ENCODE results near the gene ARSB.

ARSB gene

DNA sequence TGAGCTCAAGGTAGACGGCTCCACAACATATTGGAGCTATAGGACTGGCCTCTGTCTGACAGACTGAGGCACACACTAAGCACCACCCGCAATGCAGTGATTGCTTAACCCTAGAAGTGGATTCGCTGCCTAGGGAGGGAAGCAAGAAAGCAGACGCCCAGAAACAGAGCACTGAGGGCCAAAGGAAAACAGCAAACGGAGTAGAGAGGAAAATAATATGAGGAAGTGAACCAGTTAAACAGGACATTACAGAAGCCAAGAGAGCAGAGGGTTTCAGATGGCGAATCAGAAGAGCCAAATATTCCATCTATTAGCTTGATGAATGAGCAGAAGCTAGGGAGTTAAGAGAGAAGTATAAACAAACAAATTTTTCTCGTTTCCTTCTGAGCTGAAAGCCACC is 197.3 kb downstream of the ARSB start:
- Histone ChIP-seq H3K4me3 (ENCODE audit: insufficient read depth, low read depth, low read length, poor library complexity, severe bottlenecking) (no peak overlapping the region), H3K4me1 (ENCODE audit: control insufficient read depth, insufficient read depth, low read length, poor library complexity, severe bottlenecking) (no peaks in the 10 kb centered on the region)
- no peak for DNase-seq

GRCh38 chr5:78785454-78785853 is 199.7 kb downstream of the ARSB start:
- no peaks in the 10 kb centered on the region for H3K9me3 ChIP-seq (ENCODE audit: control insufficient read depth, low read length)
- H3K27me3 ChIP-seq (replicated peaks; ENCODE audit: control insufficient read depth, insufficient read depth, low read length, poor library complexity, severe bottlenecking) = no peaks in the 10 kb centered on the region
- no peak for DNase-seq
- no peak overlapping the region for H3K4me3 ChIP-seq (ENCODE audit: insufficient read depth, low read depth, low read length, poor library complexity, severe bottlenecking)
- H3K27ac ChIP-seq (ENCODE audit: insufficient read depth, low read length, poor library complexity, severe bottlenecking) = no peak overlapping the region
- H3K4me1 ChIP-seq (ENCODE audit: control insufficient read depth, insufficient read depth, low read length, poor library complexity, severe bottlenecking) = no peaks in the 10 kb centered on the region
- H3K36me3 ChIP-seq (ENCODE audit: control insufficient read depth, insufficient read depth, low read length) = peaks cover 4% of the 10 kb centered on the region

More for the DNA sequence above, 197.3 kb downstream of the ARSB start:
- no peaks in the 10 kb centered on the region for H3K36me3 ChIP-seq (ENCODE audit: control insufficient read depth, insufficient read depth, low read length)
- no peaks in the 10 kb centered on the region for H3K9me3 ChIP-seq (ENCODE audit: control insufficient read depth, low read length)
- H3K27me3 ChIP-seq (replicated peaks; ENCODE audit: control insufficient read depth, insufficient read depth, low read length, poor library complexity, severe bottlenecking) = no peaks in the 10 kb centered on the region
- H3K27ac ChIP-seq (ENCODE audit: insufficient read depth, low read length, poor library complexity, severe bottlenecking) = no peak overlapping the region

- no peaks in the 10 kb centered on the region for H3K9me3 ChIP-seq (ENCODE audit: control insufficient read depth, low read length)
- peaks cover 4% of the 10 kb centered on the region for H3K36me3 ChIP-seq (ENCODE audit: control insufficient read depth, insufficient read depth, low read length)
- H3K27me3 ChIP-seq (replicated peaks; ENCODE audit: control insufficient read depth, insufficient read depth, low read length, poor library complexity, severe bottlenecking) = no peaks in the 10 kb centered on the region
- no peak overlapping the region for H3K27ac ChIP-seq (ENCODE audit: insufficient read depth, low read length, poor library complexity, severe bottlenecking)
- no peak overlapping the region for H3K4me3 ChIP-seq (ENCODE audit: insufficient read depth, low read depth, low read length, poor library complexity, severe bottlenecking)
- H3K4me1 ChIP-seq (ENCODE audit: control insufficient read depth, insufficient read depth, low read length, poor library complexity, severe bottlenecking) = no peaks in the 10 kb centered on the region
- no peak for DNase-seq
These were observed 201.5 kb downstream of the ARSB start for GRCh38 chr5:78783434-78784130.

- H3K27ac ChIP-seq (ENCODE audit: insufficient read depth, low read length, poor library complexity, severe bottlenecking) = no peak overlapping the region
- peaks cover 4% of the 10 kb centered on the region for H3K36me3 ChIP-seq (ENCODE audit: control insufficient read depth, insufficient read depth, low read length)
- no peaks in the 10 kb centered on the region for H3K9me3 ChIP-seq (ENCODE audit: control insufficient read depth, low read length)
- no peak for DNase-seq
- H3K27me3 ChIP-seq (replicated peaks; ENCODE audit: control insufficient read depth, insufficient read depth, low read length, poor library complexity, severe bottlenecking) = no peaks in the 10 kb centered on the region
- no peak overlapping the region for H3K4me3 ChIP-seq (ENCODE audit: insufficient read depth, low read depth, low read length, poor library complexity, severe bottlenecking)
- H3K4me1 ChIP-seq (ENCODE audit: control insufficient read depth, insufficient read depth, low read length, poor library complexity, severe bottlenecking) = no peaks in the 10 kb centered on the region
These were observed 202.4 kb downstream of the ARSB start for GRCh38 chr5:78782728-78783127.

- no peaks in the 10 kb centered on the region for H3K4me1 ChIP-seq (ENCODE audit: control insufficient read depth, insufficient read depth, low read length, poor library complexity, severe bottlenecking)
- no peaks in the 10 kb centered on the region for H3K9me3 ChIP-seq (ENCODE audit: control insufficient read depth, low read length)
- DNase-seq = no peak
- no peaks in the 10 kb centered on the region for H3K27me3 ChIP-seq (replicated peaks; ENCODE audit: control insufficient read depth, insufficient read depth, low read length, poor library complexity, severe bottlenecking)
- H3K27ac ChIP-seq (ENCODE audit: insufficient read depth, low read length, poor library complexity, severe bottlenecking) = no peak overlapping the region
- no peak overlapping the region for H3K4me3 ChIP-seq (ENCODE audit: insufficient read depth, low read depth, low read length, poor library complexity, severe bottlenecking)
- peaks cover 4% of the 10 kb centered on the region for H3K36me3 ChIP-seq (ENCODE audit: control insufficient read depth, insufficient read depth, low read length)
These were observed 203.4 kb downstream of the ARSB start for GRCh38 chr5:78781611-78782286.

DNA sequence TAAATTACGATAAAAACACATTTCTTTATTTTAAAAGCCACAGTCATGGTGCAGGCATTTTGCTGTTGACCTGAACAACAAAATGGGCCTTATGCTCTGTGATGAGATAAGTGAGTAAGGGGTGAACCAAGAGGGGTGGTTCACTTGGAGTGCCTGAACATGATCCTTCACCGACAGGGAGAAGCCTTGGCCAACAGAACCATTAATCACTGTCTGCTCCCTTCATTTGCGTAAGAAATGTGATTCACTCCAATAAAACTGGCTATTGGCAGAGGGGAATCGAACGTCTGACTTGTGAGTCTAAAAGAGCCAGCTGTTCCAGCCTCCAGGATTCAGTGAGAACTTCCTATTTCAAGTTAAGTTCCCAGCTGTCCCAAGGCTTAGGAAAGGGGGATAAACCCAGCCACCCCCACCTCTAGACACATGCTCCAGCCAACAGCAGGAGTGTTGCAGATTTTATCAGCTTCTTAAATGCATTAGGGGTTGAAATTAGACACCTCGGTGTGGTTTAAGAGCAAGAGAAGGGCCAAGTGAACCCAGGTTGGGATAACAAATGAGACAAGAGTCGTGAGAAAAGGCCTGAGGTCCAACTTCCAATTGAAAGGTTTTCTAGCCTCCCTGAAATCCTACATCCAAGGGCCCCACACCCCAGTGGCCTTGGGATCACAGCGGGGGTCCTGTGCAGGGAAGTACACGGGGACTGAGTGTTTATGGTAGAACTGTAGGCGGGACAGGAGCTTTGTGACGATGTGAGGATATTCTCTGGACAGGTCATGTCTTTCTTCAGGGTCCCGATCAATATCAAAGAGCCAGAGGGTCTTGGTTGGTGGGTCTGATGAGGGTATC is 205.1 kb downstream of the ARSB start:
- DNase-seq = no peak
- no peak overlapping the region for H3K4me3 ChIP-seq (ENCODE audit: insufficient read depth, low read depth, low read length, poor library complexity, severe bottlenecking)
- H3K4me1 ChIP-seq (ENCODE audit: control insufficient read depth, insufficient read depth, low read length, poor library complexity, severe bottlenecking) = no peaks in the 10 kb centered on the region
- no peaks in the 10 kb centered on the region for H3K9me3 ChIP-seq (ENCODE audit: control insufficient read depth, low read length)
- H3K27me3 ChIP-seq (replicated peaks; ENCODE audit: control insufficient read depth, insufficient read depth, low read length, poor library complexity, severe bottlenecking) = no peaks in the 10 kb centered on the region
- peaks cover 4% of the 10 kb centered on the region for H3K36me3 ChIP-seq (ENCODE audit: control insufficient read depth, insufficient read depth, low read length)
- no peak overlapping the region for H3K27ac ChIP-seq (ENCODE audit: insufficient read depth, low read length, poor library complexity, severe bottlenecking)

DNA sequence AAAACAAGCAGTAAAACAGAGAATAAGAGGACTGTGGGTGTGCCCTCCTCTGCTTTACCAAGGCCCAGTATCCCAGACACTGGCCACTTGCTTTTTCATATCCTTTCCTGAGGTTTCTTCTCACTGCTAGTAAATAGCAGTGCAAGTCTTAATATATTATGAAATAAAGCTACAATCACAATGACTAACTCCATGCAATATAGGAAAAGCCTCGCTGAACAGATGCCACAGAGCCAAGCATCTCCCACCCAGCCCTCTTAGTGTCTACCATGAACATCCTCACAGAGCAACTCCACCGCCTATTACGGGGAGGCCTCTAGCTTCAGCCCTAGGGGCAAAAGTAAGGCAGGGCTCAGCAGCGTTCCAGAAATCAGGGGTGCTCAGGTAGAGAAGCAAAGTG is 205.8 kb downstream of the ARSB start:
- H3K27ac ChIP-seq (ENCODE audit: insufficient read depth, low read length, poor library complexity, severe bottlenecking) = no peak overlapping the region

GRCh38 chr5:78778538-78778937 is 206.6 kb downstream of the ARSB start:
- Histone ChIP-seq H3K27ac (ENCODE audit: insufficient read depth, low read length, poor library complexity, severe bottlenecking) (no peak overlapping the region), H3K4me3 (ENCODE audit: insufficient read depth, low read depth, low read length, poor library complexity, severe bottlenecking) (no peak overlapping the region), H3K27me3 (replicated peaks; ENCODE audit: control insufficient read depth, insufficient read depth, low read length, poor library complexity, severe bottlenecking) (no peaks in the 10 kb centered on the region), H3K9me3 (ENCODE audit: control insufficient read depth, low read length) (no peaks in the 10 kb centered on the region), H3K36me3 (ENCODE audit: control insufficient read depth, insufficient read depth, low read length) (peaks cover 4% of the 10 kb centered on the region), H3K4me1 (ENCODE audit: control insufficient read depth, insufficient read depth, low read length, poor library complexity, severe bottlenecking) (no peaks in the 10 kb centered on the region)
- no peak for DNase-seq

More for the DNA sequence above, 205.8 kb downstream of the ARSB start:
- no peaks in the 10 kb centered on the region for H3K27me3 ChIP-seq (replicated peaks; ENCODE audit: control insufficient read depth, insufficient read depth, low read length, poor library complexity, severe bottlenecking)
- H3K4me3 ChIP-seq (ENCODE audit: insufficient read depth, low read depth, low read length, poor library complexity, severe bottlenecking) = no peak overlapping the region
- no peaks in the 10 kb centered on the region for H3K4me1 ChIP-seq (ENCODE audit: control insufficient read depth, insufficient read depth, low read length, poor library complexity, severe bottlenecking)
- H3K9me3 ChIP-seq (ENCODE audit: control insufficient read depth, low read length) = no peaks in the 10 kb centered on the region
- peaks cover 4% of the 10 kb centered on the region for H3K36me3 ChIP-seq (ENCODE audit: control insufficient read depth, insufficient read depth, low read length)
- DNase-seq = no peak

- Histone ChIP-seq H3K27ac (ENCODE audit: insufficient read depth, low read length, poor library complexity, severe bottlenecking) (no peak overlapping the region), H3K36me3 (ENCODE audit: control insufficient read depth, insufficient read depth, low read length) (peaks cover 4% of the 10 kb centered on the region), H3K27me3 (replicated peaks; ENCODE audit: control insufficient read depth, insufficient read depth, low read length, poor library complexity, severe bottlenecking) (no peaks in the 10 kb centered on the region), H3K9me3 (ENCODE audit: control insufficient read depth, low read length) (no peaks in the 10 kb centered on the region), H3K4me1 (ENCODE audit: control insufficient read depth, insufficient read depth, low read length, poor library complexity, severe bottlenecking) (no peaks in the 10 kb centered on the region), H3K4me3 (ENCODE audit: insufficient read depth, low read depth, low read length, poor library complexity, severe bottlenecking) (no peak overlapping the region)
- DNase-seq = no peak
These were observed 207.2 kb downstream of the ARSB start for GRCh38 chr5:78777901-78778300.

DNA sequence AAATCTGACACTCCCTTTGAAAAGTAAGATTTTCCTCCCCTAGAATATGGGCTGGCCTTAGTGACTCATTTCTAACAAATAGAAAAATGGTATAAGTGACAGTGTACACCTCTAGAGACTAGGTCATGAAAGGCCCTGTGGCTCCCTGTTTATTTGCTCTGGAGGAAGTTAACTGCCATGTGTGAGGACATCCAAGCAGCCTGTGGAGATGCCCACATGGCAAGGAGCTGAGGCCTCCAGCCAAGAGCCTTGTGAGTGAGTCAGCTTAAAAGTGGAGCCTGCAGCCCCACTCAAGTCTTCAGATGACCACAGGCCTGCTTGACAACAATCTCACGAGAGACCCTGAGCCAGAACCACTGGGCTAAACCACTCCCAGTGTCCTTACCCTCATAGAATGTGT is 208.5 kb downstream of the ARSB start:
- no peak for DNase-seq
- no peak overlapping the region for H3K27ac ChIP-seq (ENCODE audit: insufficient read depth, low read length, poor library complexity, severe bottlenecking)
- H3K27me3 ChIP-seq (replicated peaks; ENCODE audit: control insufficient read depth, insufficient read depth, low read length, poor library complexity, severe bottlenecking) = no peaks in the 10 kb centered on the region
- H3K4me3 ChIP-seq (ENCODE audit: insufficient read depth, low read depth, low read length, poor library complexity, severe bottlenecking) = no peak overlapping the region
- H3K9me3 ChIP-seq (ENCODE audit: control insufficient read depth, low read length) = no peaks in the 10 kb centered on the region
- H3K36me3 ChIP-seq (ENCODE audit: control insufficient read depth, insufficient read depth, low read length) = peaks cover 4% of the 10 kb centered on the region
- H3K4me1 ChIP-seq (ENCODE audit: control insufficient read depth, insufficient read depth, low read length, poor library complexity, severe bottlenecking) = no peaks in the 10 kb centered on the region
